Stimulated activated naive CD8-positive, alpha-beta T cell treated with anti-CD3 and anti-CD28 coated beads, Interleukin-15, Interleukin-2, amounts not matched to agents 100 U/mL and 50 U/mL, for 24 hours (primary cell): Measurements from ENCODE around the gene MBD3.

Source experiments
- ATAC-seq: fragments of 150-1000 bp; cut with Tn5 transposase; one replicate; pipeline ENCODE4 v1.10.0; 2021
- DNase-seq: peaks from one replicate; pipeline ENCODE4 v3.0.0; 2021

MBD3 gene

GRCh38 chr19:1619094-1619439 is 26.4 kb upstream of the MBD3 start:
- no peak for ATAC-seq
- DNase-seq: no peak

- DNase-seq: peak; percentile 41
Observed at GRCh38 chr19:1618157-1619093, 25.8 kb upstream of the MBD3 start.

GRCh38 chr19:1616875-1617274 is 24.2 kb upstream of the MBD3 start:
- no peak for DNase-seq
- ATAC-seq: peak; percentile 74

More at GRCh38 chr19:1618157-1619093, 25.8 kb upstream of the MBD3 start:
- ATAC-seq: peak; percentile 47

DNA sequence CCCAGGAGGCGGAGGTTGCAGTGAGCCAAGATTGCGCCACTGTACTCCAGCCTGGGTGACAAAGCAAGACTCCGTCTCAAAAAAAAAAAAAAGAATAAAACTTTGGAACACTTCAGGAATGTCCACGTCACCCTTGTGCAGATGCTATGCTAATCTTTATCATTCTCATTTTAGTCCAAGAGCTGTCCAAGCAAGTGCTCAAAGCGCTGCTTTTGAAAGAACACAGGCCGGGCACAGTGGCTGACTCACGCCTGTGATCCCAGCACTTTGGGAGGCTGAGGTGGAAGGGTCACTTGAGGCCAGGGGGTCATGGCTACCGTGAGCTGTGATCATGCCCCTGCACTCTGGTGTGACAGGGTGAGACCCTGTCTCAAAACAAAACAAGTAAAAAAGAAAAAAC is 23.7 kb upstream of the MBD3 start:
- no peak for DNase-seq
- no peak for ATAC-seq

DNA sequence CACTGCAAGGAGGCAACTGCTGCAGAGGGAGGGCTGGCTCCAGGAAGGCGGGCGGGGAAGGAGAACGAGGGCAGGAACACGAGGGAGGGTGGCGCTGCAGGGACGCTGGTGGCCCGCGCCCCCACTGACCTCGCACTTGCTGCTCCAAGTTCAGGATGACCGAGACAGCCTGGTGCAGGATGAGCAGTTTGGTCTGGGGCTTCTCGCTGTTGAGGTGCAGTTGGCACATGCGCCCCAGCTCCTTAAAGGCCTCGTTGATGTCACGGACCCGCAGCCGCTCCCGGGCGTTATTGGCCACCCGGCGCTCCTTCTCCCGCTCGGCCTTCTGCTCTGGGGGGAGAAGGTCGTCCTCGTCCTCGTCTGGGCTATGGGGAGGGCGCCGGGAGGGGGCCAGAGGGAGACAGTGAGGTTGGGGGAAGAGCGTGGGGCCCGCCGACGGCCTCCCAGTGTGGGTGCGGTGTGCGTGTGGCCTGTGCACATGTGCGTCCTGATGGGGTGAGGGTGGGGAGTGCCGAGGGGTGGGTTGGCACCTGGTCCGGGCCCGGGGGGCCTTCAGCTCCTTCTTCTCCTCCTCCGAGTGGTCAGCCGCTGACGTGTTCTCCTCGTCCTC is 22.6 kb upstream of the MBD3 start:
- ATAC-seq: no peak
- no peak for DNase-seq

- ATAC-seq: no peak
- no peak for DNase-seq
Observed at GRCh38 chr19:1613808-1614570, 21.3 kb upstream of the MBD3 start.

DNA sequence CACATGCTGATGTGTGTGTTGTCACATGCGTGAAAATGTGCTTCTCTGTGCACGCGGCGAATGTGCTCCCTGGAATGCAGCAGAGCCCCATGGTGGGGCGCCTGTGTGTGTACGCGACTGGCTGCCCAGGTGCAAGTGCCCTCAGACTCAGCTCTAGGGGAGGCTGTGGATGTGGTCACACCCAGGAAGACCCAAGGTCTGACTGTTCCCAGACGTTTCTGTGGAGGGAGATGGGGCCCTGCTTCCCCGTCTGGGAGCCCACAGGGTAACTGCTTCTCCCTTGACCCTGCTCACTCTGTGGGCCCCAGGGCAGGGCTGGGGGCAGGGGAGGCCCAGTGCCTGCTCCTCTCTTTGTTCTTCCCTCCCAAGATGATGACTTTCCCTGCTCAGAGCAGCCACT is 20.5 kb upstream of the MBD3 start:
- no peak for ATAC-seq
- DNase-seq: no peak

- ATAC-seq: no peak
- DNase-seq: no peak
Observed at GRCh38 chr19:1612114-1613086, 19.7 kb upstream of the MBD3 start.

DNA sequence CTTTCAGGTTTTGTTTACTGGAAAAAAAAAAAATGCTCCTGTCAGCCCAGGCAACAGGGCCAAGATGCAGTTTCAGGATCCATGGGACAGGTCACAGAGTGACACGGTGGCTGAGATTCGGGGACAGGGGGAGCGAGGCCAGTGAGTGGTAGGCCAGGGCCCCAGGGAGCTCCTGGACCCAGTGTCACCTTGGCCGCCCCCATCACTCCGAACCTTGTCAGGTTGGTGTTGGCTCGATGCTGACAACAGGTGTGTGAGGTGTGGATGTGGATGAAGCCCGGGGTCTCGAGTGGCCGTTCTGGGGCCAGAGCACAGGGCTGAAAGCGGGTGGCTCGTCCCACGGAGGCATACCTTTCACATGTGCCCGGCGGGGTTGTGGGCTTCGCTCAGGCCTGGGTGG is 18.7 kb upstream of the MBD3 start:
- DNase-seq (no peak), ATAC-seq (no peak)

- no peak for ATAC-seq
- no peak for DNase-seq
Observed at GRCh38 chr19:1610579-1610978, 17.9 kb upstream of the MBD3 start.

DNA sequence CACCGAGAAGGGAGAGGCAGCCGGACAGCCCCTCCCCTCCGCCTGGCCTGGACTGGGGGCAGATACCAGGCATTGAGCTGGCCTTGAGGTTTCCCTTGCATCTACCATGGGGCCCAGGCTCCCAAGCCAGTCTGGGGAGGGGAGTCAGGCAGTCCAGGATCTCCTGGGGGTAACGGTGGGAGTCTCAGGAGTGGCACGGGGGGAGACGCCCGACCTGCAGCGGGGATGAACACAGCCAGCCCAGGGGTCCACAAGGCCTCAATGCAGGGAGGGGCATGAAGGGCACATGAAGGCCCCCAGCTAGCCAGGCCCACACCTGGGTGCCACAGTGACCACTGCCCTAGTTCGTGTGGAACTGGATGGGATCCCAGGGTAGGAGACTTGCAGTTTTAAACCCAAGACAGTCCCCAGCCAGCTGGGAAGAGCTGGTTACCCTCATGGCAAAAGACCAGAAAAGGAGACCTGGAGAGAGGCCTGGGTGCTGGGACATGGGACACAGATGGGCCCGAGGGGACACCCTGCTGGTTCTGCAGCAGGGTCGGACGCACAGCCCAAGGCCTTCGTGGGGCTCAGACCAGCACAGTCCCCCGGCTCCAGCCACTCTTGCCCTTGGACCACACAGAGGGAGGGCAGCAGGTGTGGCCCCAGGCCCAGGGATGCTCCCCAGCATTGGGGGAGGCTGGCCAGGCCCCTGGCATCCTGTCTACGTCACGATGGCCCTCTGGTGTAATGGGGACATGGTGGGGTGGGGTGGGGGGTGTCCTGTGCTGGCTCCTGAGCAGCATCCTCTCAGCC is 17.2 kb upstream of the MBD3 start:
- no peak for ATAC-seq
- no peak for DNase-seq

- ATAC-seq: no peak
- DNase-seq: no peak
Observed at GRCh38 chr19:1609103-1609396, 16.4 kb upstream of the MBD3 start.

- ATAC-seq (no peak), DNase-seq (no peak)
Observed at GRCh38 chr19:1608359-1609102, 15.9 kb upstream of the MBD3 start.

DNA sequence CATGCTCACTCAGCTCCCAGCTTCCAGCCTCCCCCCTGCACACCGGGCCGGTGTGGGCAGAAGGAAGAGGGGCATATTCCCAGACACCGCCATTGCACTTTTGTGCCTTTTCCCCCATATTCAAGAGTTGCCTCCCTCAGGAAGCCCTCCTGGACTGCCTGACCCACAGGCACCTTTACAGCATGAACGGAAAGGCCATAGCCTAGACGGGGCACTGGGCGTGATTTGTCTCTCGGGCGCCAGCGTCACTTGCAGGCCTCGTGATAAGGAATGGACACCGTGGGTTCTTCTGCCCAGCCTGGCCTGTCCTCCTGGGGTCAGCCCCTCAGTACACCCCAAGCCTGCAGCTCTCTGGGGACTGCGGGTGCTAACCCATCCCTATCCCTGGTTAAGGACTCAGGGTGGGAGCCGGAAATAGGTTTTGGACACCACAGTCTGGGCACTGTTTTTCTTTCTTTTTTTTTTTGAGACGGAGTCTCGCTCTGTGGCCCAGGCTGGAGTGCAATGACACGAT is 13.5 kb upstream of the MBD3 start:
- DNase-seq (no peak), ATAC-seq (no peak)

DNA sequence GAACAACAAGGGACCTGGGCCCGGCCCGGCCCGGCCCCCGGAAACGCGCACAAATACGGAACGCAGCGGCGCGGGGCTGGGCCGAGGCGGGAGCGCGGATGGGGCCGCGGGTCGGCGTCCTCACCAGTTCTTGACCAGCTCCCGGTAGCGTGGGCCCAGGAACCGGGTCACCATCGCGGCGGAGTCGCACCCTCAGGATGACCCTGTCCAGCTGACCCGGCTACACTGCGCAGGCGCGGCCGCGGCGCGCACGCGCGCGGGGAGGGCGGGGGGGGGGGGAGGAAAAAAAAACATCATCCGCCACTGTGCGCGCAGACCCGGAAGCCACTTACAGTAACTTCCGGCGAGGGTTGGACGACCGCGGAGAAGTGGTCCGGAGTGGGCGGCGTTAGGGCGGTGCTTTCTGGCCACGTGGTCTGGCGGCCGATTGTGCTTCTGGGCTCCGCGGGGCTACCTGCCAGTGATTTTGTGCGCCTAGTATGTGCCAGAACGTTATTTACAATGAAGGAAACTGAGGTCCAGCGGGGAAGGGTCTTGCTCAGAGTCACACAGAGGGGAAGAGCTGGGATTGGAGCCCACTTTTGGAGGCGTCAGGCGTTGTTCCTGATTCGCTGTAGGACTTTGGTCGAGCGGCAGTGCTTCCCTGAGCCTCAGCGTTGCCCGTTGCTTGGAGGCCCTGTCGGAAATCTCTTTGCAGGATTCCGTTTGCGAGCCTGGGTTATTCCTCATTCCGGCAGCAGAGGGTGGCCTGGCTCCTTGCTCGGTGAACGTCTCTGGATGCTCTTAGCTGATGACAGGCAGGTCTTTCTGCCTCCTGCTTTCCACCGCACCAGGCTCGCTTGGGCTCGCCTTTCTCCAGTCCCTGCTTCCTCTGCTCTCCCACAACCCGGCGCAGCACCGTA is 12.8 kb upstream of the MBD3 start, which contains the start of gene UQCR11:
UQCR11 (minus strand) TSS at position 227 of the 902 bp plus-strand sequence; CDS start at position 174, 53 bp downstream.
- peak; percentile 95 for DNase-seq
- ATAC-seq: peak; percentile 87

- DNase-seq: no peak
- ATAC-seq: no peak
Observed at GRCh38 chr19:1602091-1602707, 9.5 kb upstream of the MBD3 start.

GRCh38 chr19:1601613-1602064 is 9.0 kb upstream of the MBD3 start:
- no peak for DNase-seq
- ATAC-seq: no peak

DNA sequence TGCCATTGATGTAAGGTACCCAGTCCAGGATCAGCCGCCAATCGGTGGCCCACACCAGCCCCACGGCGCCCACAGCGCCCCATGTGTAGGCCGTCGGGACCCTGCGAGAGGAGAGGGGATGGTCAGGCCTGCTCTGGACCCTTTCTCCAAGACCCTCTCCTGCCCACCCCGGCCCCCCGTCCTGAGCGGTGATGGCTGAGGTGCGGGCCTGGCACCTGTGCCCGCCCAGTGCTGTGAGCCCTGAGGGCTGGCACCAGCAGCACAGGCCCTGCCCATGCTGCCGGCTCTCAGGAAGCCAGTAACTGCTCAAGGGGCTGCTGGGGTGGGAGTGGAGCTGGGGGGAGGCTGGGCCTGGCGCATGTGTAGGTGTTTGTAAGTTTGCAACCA is 6.8 kb upstream of the MBD3 start:
- no peak for ATAC-seq
- DNase-seq: no peak
